GM19372 (cell line): ENCODE data around the gene LDLRAD4.
A peak's percentile ranks its signal among the peaks of the same experiment; 100 is the strongest.

ENCODE experiments used
- ATAC-seq: cut with Tn5 transposase; IDR thresholded peaks from one replicate; pipeline ENCODE4 v1.9.1; 2021; ENCODE audit warnings: mild to moderate bottlenecking, low read depth, moderate library complexity; ENCODE audit not compliant: unreplicated experiment

The LDLRAD4 gene

GRCh38 chr18:13437796-13438506 lies 219.4 kb downstream of the LDLRAD4 start:
- no peak for ATAC-seq

GRCh38 chr18:13438507-13439056 lies 220.0 kb downstream of the LDLRAD4 start:
- no peak for ATAC-seq

GRCh38 chr18:13439461-13439860 lies 220.9 kb downstream of the LDLRAD4 start:
- ATAC-seq: no peak

- no peak for ATAC-seq
These were observed 222.0 kb downstream of the LDLRAD4 start for GRCh38 chr18:13440277-13441248.

GRCh38 chr18:13441736-13442135 lies 223.2 kb downstream of the LDLRAD4 start:
- no peak for ATAC-seq

- no peak for ATAC-seq
These were observed 223.9 kb downstream of the LDLRAD4 start for GRCh38 chr18:13442451-13442850.

- no peak for ATAC-seq
These were observed 225.0 kb downstream of the LDLRAD4 start for GRCh38 chr18:13443552-13443951.

- no peak for ATAC-seq
These were observed 226.1 kb downstream of the LDLRAD4 start for GRCh38 chr18:13444430-13445240.

GRCh38 chr18:13445241-13445897 lies 226.8 kb downstream of the LDLRAD4 start:
- no peak for ATAC-seq

- ATAC-seq: no peak
These were observed 227.5 kb downstream of the LDLRAD4 start for GRCh38 chr18:13446024-13446423.

GRCh38 chr18:13446610-13447461 lies 228.3 kb downstream of the LDLRAD4 start:
- ATAC-seq: no peak

GRCh38 chr18:13447621-13448334 lies 229.2 kb downstream of the LDLRAD4 start:
- ATAC-seq: no peak

- ATAC-seq: no peak
These were observed 229.8 kb downstream of the LDLRAD4 start for GRCh38 chr18:13448335-13448795.

GRCh38 chr18:13449651-13450050 lies 231.1 kb downstream of the LDLRAD4 start:
- ATAC-seq: no peak

GRCh38 chr18:13450289-13451212 lies 232.0 kb downstream of the LDLRAD4 start:
- ATAC-seq: peak; percentile 82

GRCh38 chr18:13451213-13451540 lies 232.6 kb downstream of the LDLRAD4 start:
- ATAC-seq: no peak

GRCh38 chr18:13451661-13452387 lies 233.3 kb downstream of the LDLRAD4 start:
- ATAC-seq: no peak
